HG03159 (cell line): ENCODE results near the gene TRAPPC4.
A peak's percentile ranks its signal among the peaks of the same experiment; 100 is the strongest.
"Not testable (repeated sequence)": the region's sequence is repeated elsewhere in the genome, so short reads cannot be mapped to it uniquely, and the experiment has no call there.

Source experiments
- ATAC-seq: cut with Tn5 transposase; IDR thresholded peaks from one replicate; pipeline ENCODE4 v1.9.1; 2021; ENCODE audit warnings: mild to moderate bottlenecking, moderate library complexity; ENCODE audit not compliant: unreplicated experiment

Gene TRAPPC4

DNA sequence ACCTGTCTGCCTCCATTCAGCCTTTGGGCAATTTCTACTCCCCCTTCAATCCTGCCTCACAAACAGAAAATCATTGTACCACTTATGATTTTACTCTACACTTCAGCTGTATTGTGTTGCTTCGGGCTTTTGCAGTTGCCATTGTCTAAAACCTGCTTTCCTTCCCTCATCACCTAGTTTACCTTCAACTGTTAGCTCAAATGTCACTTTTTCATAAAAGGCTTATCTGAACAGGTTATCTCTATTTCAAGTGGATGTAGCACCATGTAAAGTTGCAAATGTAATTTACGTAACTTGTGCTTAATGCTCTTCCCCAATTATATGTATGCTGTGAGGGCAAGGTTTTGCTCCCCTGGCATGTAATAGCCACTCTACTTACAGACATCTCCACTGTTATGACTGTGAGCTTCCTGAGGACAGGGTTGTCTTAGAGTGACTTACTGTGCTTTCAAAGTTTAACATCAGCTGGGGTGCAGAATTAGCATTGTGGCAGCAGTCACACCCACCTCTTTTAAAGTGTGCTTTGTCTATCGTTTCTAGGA lies 5.9 kb upstream of the TRAPPC4 start:
- no peak for ATAC-seq

DNA sequence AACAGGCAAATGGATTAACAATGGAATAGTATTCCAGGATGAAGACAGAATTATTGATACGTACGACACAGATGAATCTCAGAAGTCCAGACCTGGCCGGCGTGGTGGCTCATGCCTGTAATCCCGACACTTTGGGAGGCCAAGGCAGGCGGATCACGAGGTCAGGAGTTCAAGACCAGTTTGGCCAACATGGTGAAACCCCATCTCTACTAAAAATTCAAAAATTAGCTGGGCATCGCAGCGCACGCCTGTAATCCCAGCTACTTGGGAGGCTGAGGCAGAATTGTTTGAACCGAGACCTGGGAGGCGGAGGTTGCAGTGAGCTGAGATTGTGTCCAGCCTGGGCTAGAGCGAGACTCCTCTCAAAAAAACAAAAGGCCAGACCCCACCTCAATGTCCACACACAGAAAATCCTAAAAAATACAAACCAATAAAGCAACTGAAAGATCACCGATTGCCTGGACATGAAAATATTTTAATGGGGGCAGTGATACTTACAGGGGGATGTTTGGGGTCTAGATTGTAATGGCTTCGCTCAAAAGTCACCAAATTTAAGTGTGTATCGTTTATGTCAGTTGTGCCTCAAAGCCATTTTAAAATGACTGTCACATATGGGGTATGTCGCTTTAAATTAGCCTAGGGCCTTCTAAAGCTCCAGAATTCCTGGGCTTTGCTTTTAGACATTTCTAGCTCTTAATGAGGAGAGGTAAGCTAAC lies 4.2 kb upstream of the TRAPPC4 start:
- ATAC-seq = no peak

DNA sequence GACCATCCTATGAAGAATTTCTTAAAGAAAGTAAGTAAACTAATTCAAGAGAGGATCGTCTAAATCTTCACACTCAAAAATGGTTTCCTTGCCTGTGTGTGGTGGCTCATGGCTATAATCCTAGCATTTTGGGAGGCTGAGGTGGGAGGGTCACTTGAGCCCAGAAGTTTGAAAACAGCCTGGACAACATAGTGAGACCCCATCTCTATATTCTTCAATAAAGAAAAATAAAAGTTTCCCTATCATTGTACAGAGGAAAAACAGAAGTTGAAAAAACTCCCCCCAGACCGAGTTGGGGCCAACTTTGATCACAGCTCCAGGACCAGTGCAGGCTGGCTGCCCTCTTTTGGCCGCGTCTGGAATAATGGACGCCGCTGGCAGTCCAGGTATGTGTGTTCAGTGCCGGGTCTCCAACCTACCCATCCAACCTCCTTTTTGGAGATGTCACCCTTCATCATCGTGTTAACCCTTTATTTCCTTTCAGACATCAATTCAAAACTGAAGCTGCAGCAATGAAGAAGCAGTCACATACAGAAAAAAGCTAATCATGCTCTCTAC lies 3.4 kb upstream of the TRAPPC4 start:
- no peak for ATAC-seq

DNA sequence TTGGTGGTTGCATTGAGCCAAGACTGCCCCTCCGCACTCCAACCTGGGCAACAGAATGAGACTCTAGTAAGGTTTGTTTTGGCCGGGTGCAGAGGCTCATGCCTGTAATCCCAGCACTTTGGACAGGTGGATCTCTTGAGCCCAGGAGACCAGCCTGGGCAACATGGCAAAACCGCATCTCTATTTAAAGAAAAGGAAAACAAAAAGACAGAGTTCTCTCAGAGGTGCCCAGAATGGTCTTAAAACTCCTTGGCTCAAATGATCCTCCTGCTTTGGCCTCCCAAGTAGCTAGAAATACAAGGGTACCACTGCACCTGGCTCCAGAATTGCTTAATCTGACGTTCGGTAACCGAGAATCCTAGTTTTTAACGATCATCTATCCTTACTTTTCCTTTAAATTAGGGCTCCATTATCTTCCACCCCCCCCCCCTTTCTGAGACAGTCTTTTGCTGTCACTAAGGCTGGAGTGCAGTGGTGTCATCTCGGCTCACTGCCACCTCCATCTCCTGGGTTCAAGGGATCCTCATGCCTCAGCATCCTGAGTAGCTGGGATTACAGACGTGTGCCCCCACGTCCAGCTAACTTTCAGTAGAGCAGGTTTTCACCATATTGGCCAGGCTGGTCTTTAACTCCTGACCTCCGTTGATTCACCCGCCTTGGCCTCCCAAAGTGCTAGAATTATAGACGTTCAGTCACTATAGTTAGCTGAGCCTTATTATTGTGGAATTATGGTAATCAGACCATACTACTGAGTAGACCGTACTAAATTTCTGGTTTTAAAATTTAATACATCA lies 2.2 kb upstream of the TRAPPC4 start:
- no peak for ATAC-seq

DNA sequence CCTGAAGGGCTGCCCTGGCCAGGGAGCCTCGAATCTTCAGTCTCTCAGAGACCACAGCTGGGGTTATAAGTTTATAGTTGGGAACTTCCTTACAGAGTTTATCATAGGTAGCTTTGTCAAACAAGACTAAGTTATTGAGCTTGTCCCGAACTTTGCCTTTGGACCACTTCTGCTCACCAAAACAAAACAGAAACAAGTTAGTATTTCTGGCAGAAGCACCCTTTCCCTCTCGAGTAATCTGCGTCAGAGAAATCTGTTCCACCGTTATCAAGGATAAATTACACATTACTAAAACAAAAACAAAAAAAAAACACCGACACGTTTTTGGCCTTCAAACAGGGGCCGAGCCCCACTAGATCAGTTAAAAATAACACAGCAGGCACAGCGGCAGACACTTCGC lies 1.2 kb upstream of the TRAPPC4 start:
- not testable (repeated sequence) for ATAC-seq

DNA sequence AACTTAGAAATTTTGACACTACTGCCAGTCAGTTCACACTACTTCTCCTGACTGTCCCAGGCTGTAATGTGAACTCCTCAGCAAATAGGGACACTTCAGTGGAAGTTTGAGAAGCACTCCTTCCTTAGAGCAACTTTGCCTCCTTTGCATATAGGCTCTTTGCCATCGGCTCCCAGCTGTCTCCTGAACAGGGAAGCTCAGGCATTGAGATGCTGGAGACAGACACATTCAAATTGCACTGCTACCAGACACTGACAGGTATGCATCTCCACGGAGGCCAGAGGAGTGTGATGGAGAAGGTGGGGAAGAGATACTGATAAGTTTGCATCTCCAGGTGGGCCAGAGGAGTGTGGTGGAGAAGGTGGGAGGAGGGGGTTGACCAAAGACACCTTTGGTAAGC lies 1.4 kb downstream of the TRAPPC4 start:
- ATAC-seq = no peak

DNA sequence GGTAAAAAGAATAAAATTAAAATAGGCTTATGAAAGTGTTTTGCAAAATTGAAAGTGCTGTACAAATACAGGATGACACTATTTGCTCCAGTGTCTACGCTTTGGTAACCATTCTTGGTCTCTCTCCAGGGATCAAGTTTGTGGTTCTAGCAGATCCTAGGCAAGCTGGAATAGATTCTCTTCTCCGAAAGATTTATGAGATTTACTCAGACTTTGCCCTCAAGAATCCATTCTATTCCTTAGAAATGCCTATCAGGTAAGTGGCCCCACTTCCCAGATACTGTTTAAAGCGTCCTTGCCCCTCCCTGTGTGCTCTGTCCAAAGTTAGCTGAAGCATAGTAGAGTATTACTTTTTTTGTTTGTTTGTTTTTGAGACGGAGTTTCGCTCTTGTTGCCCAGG lies 3.1 kb downstream of the TRAPPC4 start:
- ATAC-seq = no peak

DNA sequence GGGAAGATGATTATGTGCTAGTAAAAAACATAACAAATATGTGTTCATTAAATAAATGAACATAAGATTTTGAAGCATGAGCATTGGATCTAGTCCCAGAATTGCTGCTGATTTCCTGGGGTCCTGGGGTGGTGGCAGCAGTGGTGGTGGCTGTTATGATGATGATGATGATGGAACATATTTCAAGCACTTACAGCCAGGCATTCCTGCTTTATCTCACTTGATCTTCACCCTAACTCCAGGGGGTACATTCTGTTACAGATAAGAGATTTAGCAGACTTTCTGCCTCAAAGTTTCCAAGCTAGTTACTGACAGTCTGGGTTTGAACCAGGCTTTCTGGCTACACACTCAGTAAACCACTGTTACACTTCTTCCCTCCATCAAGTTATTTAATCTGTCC lies 5.2 kb downstream of the TRAPPC4 start:
- no peak for ATAC-seq

DNA sequence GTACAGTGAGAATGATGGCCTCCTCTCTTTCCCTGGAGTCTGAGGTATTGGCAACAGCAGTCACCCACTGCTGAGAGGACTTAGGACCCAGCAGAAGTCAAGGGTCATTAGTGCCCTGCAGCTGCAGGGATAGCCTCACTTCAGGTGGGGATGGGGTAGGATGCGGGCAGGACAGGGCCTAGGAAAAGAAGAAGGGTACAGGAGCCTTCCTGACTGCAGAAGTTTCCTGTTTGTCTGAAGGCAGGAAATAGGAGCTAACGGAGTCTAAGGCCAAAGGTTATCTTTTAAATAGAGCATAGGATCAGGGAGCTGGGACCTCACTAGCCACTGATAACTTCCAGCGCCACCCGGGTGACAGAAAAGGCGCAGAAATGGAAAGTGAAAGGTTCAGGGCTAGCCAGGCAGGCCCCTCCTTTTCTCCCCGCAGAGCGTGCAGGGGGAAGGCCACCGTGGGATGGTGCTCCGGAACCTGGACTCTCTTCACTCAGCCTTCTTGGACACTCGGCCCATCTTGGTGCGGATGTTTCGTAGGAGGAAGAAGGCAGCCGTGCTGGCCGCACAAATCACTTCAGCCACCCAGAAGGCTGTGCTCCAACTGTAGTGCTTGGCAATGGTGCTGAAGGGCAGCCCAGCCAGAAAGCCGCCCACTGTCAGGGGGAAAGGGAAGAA lies 6.0 kb downstream of the TRAPPC4 start:
- no peak for ATAC-seq

DNA sequence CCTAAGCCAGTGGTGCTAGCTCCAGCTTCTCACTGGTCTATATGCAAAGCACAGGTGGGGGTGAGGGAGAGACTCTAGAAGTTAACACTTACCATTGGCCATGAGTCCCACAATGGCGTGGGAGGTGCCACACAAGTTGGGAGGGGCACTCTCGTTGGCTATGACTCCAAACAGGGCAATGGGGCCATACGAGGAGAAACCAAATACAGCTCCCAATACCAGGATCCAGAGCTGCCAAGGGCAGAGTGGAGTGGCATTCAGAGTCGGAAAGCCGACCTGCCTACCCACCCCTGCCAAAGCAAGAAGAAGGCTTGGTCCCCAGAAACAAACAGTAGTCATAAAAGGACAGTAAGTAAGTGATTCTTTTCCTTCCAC lies 6.5 kb downstream of the TRAPPC4 start:
- no peak for ATAC-seq

DNA sequence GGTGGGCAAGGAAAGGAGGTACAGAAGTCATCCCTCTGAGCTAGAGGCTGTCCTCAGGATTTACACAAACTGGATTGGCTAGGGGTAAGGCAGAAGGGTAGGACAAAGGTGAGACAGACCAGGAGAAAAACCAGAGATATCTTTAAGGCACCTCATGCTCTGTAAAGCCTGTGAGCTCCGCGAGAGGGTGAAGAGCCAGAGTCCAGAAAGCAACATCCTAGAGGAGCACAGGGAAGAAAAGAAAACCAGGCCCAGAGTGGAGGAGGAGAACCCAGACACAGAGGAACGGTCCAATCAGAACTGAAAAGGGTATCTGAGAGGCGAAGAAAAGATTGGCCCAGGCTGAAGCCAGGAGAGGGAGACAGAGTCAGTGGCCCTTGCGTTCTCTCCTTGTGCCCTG lies 7.0 kb downstream of the TRAPPC4 start:
- ATAC-seq = no peak

DNA sequence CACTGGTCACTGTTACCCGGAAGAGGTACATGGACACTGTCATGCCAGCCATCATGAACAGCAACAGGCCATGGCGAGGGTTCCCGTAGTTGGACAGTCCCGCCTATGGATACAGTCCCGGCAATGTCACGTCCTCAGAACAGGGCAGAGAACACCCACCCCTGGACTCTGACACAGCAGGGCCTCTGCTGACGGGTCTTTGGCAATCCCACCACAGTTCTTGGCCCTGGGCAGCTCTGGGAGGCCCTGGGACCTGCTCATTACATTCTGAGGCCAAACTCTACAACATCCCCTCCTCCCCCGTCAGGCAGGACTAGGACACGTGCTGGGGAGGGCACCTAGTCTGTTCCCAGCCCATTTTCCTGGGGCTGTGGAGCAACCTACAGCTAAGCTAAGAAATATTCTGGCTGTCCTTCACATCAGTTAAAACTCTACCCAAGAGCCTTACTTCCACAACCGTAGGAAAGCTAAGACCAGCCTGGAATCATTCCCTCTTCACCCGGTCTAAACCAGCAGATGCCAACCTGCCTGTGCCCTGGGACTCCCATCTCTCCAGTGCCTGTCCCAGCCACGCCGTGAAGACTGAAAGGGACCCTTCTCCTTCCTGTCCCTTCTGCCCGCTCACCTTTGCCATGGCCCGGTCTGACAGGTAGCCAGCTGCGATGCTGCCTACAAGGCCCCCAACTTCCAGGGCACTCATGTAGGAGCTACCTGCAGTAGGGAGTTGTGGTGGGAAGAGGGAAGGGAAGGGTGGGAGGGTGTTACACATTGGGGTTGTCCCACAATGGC lies 7.6 kb downstream of the TRAPPC4 start:
- ATAC-seq = no peak

DNA sequence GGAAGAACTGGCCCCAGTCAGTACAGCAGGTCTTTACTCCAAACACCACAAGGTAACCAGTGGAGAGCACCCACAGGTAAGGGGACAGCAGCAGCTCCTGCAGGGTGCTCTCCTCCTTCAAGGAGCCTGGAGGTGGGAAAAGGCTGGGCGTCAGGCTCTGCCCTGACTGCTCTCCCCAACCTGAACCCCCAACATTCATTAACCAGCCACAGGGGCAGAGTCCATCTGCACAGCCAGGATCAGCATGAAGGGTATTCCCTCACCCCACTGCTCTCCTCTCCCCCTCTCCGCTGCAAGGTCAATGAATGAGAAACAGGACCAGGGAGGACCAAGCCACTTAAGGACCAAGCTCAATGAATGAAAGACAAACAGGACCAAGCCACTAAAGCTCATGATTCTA lies 8.4 kb downstream of the TRAPPC4 start:
- no peak for ATAC-seq

DNA sequence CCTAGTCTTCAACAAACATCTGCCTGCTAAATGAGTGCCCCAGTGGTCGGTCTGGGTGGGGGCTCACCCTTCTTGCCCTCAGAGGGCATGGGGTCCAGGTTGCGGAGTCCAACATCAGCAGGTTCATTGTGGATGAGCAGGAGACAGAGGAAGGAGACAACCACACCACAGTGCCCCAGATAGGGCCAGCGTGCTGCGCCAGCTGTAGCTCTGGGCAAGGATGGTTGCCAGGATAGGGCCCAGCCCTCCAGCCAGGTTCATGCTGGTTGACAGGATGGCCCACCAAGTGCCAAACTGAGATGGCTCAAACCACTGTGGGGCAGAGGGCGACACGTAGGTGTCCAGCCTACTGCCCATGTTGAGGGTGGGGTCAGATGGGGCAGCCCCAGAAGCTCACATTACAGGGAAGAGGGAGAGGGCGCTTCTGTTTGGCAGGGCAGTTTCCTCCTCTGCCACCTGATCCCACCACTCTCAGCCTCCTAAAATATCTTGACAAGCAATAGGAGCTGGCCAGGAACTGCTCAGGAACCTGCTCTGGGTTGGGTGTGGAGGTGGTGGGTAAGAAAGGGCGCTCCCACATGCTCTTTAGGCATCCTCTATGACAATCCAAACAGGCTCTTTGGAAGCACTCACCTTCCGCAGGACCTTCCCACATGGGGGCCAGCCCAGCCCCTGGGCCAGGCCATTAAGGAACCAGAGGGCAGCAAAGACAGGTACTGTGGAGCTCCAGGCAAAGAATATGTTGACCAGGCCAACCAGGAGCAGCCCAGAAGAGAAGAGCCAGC lies 9.2 kb downstream of the TRAPPC4 start:
- no peak for ATAC-seq

DNA sequence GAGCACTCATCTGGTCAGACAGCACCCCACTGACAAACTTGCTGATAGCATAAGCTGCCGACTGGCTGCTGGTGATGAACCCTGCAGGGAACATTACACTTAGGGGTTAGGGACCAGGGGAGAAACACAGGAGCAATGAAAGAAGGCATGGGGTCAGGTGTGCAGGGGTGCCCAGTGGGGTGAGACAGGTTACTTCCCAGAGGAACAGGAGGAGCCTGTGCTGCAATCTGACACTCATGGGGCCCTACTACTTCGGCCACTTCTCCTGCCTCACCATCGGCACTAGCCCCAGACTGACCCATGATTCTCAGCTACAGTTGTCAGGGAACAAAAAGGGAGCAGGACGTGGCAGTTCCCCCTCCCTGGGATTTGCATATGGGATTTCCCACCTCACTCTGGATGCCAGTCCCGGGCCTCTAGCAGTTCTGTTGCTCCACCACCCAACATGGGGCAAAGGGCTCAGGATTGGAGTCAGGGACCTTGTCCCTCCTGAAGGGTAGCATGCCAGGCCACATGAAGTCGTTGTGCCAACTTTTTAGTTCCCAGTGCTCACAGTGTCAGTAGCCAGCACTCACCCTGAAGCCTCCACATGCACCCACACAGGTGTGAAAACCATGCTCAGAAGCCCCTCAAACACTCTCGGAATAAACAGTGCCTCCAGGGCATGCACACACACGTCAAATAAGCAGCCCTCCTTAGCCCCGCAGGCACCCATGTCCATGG lies 9.9 kb downstream of the TRAPPC4 start:
- ATAC-seq = no peak

DNA sequence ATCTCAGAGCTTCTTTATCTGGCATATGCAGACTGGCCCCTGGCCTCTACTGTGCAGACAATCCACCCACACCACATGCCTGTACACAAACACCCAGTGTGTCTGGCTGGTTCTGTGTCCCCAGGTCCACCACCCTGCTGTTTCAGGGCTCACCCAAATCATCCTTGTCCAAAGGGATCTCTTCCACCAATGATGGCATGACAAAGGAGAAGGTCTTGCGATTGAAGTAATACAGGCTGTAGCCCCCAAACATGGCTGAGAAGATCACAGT lies 10.4 kb downstream of the TRAPPC4 start:
- ATAC-seq = no peak

DNA sequence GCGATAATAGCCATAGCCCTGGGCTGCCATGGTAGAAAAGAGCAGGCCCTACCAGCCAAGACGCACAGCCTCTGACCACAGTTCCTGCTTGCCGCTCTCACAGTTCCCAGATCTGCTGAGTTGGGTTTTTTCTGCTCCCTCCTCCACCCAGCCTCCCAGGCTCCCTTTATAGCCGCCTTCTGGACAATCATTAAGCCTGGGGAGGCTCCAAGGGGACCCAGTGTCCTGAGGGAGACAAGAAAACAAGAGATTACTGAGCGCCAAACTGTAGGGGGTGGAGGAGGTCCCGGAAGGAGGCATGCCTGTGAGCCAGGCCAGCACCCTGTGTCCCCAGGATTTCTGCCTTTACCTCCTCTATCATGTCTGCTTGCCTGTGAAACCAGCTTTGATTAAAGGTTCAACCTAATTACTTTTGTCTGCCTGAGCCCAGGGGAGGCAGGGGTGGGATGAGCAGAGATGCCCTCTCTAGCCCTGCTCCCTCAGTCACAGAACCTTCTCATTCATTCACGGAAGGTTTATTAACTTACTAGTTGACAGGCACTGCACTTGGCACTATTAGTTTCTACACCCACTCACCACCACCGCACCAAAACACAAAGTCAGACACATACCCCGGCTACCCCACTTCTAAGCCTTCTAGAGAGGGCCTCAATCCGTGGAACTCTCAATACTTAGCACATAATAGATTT lies 10.9 kb downstream of the TRAPPC4 start:
- no peak for ATAC-seq

DNA sequence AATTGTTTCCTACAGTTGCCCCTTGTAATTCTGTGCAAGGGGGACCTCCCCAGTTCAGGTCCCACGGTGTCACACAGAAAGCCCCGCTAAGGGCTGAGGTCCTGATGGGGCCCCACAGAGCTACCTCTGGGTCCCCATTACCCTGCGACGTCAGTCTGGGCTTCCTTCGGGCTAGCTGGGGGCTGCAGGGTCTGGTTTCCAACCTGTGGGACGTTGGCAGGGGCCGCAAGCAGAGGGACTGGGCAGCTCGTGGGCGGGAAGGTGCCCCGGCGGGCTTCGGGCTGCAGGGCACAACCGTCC lies 11.4 kb downstream of the TRAPPC4 start:
- ATAC-seq = peak; percentile 4
